Upper lobe of left lung (tissue), 4 donors: ENCODE results near the gene ATP5MC2.

ENCODE experiments used
- CTCF ChIP-seq, 6 experiments: fragments of 450-650 bp in 4 of 6; fragments of 200-600 bp in 2 of 6; sonication (generic) in 2 of 6; IDR thresholded peaks; one replicate each; pipeline ENCODE4 v1.5.1; 2016 to 2019; ENCODE audit warnings: antibody characterized with exemption in 6 of 6
- POLR2AphosphoS5 ChIP-seq, 2 donors: sonication (generic); formaldehyde crosslinking; IDR thresholded peaks; one replicate each; pipeline ENCODE4 v1.5.1; 2017; ENCODE audit warnings: antibody characterized with exemption in 2 of 2

GRCh38 chr12:53627919-53628318 lies 48.0 kb downstream of the ATP5MC2 start:
- no peak for TF ChIP-seq POLR2AphosphoS5 (IDR thresholded peaks at IDR 0.05)
- no peak for TF ChIP-seq CTCF (IDR thresholded peaks at IDR 0.05)
